ENCODE results near the gene SMG7.

SMG7 gene

GRCh38 chr1:183506561-183506960 lies 34.3 kb downstream of the SMG7 start:
- no peak for DNase-seq (ENCODE audit: low read depth in 4 of 4, low spot score in 1 of 4)

GRCh38 chr1:183508694-183509093 lies 36.4 kb downstream of the SMG7 start:
- DNase-seq (ENCODE audit: low read depth in 4 of 4, low spot score in 1 of 4) = no peak

DNA sequence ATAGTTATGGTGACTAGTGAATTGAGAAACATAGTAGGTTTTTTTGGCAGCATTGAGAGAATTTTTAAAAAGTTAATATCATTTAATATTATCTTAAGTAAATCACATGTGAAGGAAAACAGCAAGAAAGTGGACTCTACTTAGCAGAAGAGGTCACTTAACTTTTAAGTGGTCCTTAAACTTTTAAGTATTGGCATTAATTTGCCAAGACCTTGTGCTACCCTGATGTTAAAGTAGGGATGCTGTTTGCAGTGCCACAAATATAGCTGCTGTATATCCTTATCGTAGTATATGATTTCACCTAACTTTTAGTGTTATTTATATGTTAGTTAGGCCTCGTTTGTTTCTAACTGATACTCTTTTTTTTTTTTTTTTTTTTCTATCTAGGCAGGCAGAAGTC lies 40.2 kb downstream of the SMG7 start:
- DNase-seq (ENCODE audit: low read depth in 4 of 4, low spot score in 1 of 4) = no peak

GRCh38 chr1:183514235-183514634 lies 41.9 kb downstream of the SMG7 start:
- no peak for DNase-seq (ENCODE audit: low read depth in 4 of 4, low spot score in 1 of 4)

DNA sequence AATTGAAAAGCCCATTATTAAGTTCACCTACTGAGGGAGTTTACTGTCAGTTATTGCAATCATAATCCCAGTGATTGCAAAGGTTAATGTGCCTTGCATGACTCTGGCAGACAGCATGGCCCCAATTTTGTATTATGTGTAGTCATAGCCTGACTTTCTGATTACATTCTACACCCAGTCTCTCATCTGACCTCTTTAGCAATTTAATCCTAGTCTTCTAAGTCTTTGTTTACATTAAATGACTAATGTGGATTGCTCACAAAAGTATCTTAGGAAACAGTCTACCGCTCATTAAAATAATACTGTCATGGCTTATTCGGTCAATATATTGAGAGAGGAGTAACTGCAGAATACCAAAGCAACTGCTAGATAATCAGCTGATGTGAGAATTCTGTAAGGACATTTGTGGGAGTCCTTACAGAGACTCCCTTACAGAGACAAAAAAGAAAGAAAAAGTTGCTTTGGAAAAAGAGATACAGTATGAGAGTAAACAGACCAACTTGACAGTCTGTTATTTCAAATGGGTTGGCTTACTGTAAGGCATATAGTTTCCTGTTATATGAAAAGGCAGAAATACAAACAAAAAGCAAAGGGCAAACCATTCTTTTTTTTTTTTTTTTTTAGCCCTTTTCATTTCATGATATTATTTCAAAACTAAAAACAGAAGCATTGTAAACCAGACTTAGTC lies 42.8 kb downstream of the SMG7 start:
- DNase-seq (ENCODE audit: low read depth in 4 of 4, low spot score in 1 of 4) = no peak

DNA sequence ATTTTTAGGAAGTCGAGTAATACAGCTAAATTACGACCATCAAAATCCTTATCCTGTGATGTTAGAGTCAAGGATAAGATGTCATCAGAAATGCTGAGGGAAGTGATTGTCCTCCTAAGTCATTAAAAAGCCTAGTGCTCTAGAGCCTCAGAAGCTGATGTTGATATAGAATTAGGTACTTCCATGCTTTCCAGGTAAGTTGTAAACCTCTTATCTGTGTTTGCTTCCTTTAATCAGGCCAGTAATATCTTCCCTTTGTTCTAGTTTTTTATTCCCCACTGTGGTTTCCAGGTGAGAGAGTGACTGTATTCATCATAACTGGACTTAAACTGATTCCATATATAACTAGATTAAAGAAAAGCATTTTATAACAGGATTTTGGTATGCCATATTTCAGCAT lies 44.4 kb downstream of the SMG7 start:
- DNase-seq (ENCODE audit: low read depth in 4 of 4, low spot score in 1 of 4) = no peak

GRCh38 chr1:183517401-183517800 lies 45.1 kb downstream of the SMG7 start:
- no peak for DNase-seq (ENCODE audit: low read depth in 4 of 4, low spot score in 1 of 4)

DNA sequence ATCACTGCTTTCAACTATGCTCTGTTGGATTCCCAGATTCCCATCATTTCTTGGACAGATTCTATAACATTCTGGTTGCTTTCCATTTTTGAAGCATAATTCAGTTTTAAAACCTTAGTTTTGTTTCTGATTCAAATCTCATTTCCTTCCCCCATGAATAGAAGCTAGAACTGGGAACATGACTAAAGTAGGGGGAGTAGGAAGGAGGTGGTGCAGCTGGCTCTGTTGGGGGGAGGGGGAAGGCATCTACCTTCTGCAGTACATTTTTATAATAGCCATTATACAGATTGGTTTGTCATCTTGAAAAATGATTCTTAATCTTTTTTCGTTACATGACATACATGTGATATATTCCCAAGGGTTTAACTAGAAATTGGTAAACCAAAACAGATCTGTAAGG lies 48.1 kb downstream of the SMG7 start:
- DNase-seq (ENCODE audit: low read depth in 4 of 4, low spot score in 1 of 4) = no peak

DNA sequence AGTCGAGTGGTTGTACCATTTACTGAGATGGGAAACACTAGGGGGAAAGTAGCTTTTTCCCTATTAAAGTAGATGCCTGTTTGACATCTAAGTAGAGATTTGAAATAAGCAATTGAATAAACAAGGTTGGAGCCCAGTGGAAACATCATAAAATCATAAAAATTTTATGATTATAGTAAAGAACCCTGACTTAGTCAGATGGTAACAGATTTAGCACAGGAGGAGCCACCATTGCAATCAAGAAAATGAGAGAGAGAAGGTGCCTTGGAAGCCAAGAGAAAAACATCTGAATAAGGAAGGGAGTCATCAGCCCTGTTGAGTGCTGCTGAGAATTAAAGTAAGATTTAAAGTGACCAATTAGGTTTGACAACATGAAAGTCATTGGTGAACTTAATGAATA lies 49.8 kb downstream of the SMG7 start:
- no peak for DNase-seq (ENCODE audit: low read depth in 4 of 4, low spot score in 1 of 4)

GRCh38 chr1:183528577-183528976 lies 56.3 kb downstream of the SMG7 start:
- DNase-seq (ENCODE audit: low read depth in 4 of 4, low spot score in 1 of 4) = no peak

DNA sequence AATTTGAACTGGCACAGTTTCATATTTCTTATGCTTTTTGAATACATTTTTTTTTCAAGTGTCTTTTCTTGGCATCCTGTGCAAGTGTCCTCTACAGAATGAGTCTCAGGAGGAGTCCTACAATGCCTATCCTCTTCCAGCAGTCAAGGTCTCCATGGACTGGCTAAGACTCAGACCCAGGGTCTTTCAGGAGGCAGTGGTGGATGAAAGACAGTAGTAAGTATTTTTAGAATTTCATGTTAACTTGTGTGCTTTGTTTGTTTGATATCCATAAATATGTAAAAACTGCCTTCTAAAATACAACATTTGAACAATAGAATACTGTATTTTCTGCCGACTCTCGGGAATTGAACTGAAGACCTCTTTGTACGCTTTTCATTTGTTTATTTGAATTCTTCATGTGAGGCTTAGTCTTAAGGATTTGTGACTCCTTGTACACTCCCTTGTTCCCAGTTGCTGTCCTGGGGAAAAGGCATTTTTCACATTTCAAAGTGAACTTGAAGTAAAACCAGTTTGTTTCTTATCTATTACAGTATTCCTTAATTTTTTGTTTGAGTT lies 61.4 kb downstream of the SMG7 start:
- no peak for DNase-seq (ENCODE audit: low read depth in 4 of 4, low spot score in 1 of 4)

DNA sequence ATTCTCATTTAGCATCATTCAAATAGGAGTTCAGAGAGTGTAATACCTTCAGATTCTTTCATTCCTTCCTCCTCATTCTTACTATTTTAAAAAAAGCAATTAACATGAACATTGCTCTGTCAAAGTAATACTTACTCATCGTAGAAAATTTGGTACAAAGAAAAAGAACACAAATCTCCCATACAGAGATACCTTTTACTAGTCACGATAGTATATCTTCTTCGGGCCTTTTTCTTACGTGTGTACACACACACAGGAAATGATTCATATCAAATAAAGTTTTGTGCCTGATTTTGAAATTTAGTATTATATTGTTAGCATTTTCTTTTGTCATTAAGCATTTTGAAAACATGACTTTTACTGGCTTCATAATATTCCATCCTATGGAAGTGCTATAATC lies 65.1 kb downstream of the SMG7 start:
- no peak for DNase-seq (ENCODE audit: low read depth in 4 of 4, low spot score in 1 of 4)

GRCh38 chr1:183543619-183544204 lies 71.4 kb downstream of the SMG7 start:
- DNase-seq (ENCODE audit: low read depth in 4 of 4, low spot score in 1 of 4) = no peak

DNA sequence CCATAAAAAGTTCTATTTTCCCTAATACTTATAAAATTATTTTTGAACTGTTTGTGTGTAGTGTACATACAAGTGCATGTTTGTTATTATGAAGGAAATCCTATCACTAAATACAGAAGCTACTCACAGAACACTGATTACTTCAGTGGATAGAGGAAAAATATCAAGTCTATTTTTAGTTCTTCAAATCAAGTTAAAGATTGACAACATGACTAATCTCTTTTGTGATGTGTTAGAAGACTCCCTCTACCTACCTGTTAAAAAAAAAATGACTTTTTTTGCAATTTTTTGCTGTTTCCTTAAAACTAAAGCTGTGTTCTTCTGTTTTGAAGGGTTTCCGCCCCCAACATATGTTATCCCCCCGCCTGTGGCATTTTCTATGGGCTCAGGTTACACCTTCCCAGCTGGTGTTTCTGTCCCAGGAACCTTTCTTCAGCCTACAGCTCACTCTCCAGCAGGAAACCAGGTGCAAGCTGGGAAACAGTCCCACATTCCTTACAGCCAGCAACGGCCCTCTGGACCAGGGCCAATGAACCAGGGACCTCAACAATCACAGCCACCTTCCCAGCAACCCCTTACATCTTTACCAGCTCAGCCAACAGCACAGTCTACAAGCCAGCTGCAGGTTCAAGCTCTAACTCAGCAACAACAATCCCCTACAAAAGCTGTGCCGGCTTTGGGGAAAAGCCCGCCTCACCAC lies 72.4 kb downstream of the SMG7 start:
- DNase-seq (ENCODE audit: low read depth in 4 of 4, low spot score in 1 of 4) = no peak

GRCh38 chr1:183546427-183546826 lies 74.1 kb downstream of the SMG7 start:
- no peak for DNase-seq (ENCODE audit: low read depth in 4 of 4, low spot score in 1 of 4)

GRCh38 chr1:183548116-183548515 lies 75.8 kb downstream of the SMG7 start:
- DNase-seq (ENCODE audit: low read depth in 4 of 4, low spot score in 1 of 4) = no peak

DNA sequence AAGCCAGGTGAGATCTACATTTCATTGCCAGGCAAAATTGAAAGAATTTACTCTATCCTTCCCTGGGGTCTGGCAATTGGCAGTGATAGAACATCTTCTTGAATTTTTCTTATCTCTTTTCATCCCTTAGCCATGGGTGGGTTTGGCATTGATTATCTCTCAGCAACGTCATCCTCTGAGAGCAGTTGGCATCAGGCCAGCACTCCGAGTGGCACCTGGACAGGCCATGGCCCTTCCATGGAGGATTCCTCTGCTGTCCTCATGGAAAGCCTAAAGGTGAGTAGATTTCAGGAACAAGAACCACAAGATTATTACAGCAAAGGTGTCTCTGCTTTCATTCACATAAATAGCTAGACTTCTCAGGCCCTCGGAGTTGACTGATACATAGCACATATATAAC lies 78.6 kb downstream of the SMG7 start:
- DNase-seq (ENCODE audit: low read depth in 4 of 4, low spot score in 1 of 4) = no peak

- no peak for DNase-seq (ENCODE audit: low read depth in 4 of 4, low spot score in 1 of 4)
Observed at GRCh38 chr1:183551924-183552323, 79.6 kb downstream of the SMG7 start.

- DNase-seq (ENCODE audit: low read depth in 4 of 4, low spot score in 1 of 4) = no peak
Observed at GRCh38 chr1:183552441-183552840, 80.1 kb downstream of the SMG7 start.

GRCh38 chr1:183552891-183553290 lies 80.6 kb downstream of the SMG7 start:
- no peak for DNase-seq (ENCODE audit: low read depth in 4 of 4, low spot score in 1 of 4)

DNA sequence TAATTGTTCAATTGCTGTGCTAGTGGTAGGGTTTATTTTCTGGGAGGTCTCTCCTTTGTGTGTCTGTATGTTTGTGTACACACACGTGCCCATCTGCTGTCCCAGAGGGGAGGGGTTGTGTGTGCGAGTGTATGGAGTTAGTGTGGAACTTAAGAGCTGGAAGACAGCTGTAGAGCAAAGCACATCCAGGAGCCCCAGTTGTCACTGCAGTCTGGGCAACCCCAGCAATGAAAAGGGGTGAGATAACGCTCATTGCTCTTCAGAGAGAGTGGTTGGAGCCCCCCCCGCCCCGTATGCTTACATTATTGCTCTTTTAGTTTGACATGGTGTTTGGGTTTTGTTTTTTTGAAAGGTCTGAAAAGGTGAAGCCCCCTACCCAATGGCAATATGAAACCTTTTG lies 81.0 kb downstream of the SMG7 start:
- DNase-seq (ENCODE audit: low read depth in 4 of 4, low spot score in 1 of 4) = no peak

DNA sequence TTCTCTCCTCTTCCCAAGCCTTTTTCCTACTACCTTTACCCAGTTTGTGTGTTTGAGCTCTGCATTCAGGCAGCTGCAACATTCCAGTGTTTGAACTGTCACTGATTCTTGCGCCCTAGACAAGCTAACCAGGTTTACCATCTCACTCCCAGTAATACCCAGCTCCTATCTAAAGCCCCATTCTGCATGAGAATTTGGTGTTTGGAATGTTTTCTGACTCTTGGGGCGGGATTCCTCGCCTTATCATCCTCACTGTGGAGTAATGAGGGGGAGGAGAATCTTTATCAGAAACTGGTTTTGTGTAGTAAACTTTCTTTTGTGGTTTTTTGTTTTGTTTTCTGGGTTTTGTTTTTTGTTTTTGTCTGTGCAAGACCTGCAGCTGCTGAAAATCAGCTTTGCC lies 81.5 kb downstream of the SMG7 start:
- no peak for DNase-seq (ENCODE audit: low read depth in 4 of 4, low spot score in 1 of 4)

Data from stimulated activated CD4-positive, alpha-beta T cell treated with anti-CD3 and anti-CD28 coated beads, Interleukin-1b, Interleukin-23, amount 100 ng/mL, for 24 hours (primary cell).